ENCODE data around the gene AMY2B.

DNA sequence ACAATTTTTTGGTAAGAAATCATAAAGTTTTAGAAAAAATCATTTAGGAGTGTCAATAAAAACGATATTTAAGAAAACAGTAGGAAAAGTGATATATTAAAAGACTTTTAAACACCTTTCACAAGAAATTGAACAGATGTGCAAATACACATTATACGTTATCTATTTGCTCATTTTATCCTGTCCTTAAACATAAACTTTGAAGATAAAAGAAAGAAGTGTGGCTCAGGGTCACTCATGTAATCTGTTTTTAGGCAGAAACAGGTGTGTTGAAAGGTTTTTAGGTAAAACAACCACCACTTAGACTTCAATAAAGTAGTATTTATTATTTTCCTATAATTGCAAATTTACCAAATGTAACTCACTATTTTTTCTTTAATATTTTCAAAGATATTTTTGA is 13.1 kb downstream of the AMY2B start:
- TF ChIP-seq, protein P1, sequence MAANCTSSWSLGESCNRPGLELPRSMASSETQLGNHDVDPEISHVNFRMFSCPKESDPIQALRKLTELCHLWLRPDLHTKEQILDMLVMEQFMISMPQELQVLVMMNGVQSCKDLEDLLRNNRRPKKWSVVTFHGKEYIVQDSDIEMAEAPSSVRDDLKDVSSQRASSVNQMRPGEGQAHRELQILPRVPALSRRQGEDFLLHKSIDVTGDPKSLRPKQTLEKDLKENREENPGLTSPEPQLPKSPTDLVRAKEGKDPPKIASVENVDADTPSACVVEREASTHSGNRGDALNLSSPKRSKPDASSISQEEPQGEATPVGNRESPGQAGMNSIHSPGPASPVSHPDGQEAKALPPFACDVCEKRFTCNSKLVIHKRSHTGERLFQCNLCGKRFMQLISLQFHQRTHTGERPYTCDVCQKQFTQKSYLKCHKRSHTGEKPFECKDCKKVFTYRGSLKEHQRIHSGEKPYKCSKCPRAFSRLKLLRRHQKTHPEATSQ (CRISPR knock-in tag; IDR thresholded peaks at IDR 0.05; ENCODE audit: borderline replicate concordance): no peak
- TF ChIP-seq KLF15 (CRISPR knock-in tag; IDR thresholded peaks at IDR 0.05; ENCODE audit: borderline replicate concordance) (no peak), MXI1 (IDR thresholded peaks at IDR 0.05; ENCODE audit: borderline replicate concordance, low read depth, low read length) (no peak), POGZ (CRISPR knock-in tag; IDR thresholded peaks at IDR 0.05) (no peak), EP300 (IDR thresholded peaks at IDR 0.05; ENCODE audit: low read depth in 2 of 2, low read length in 2 of 2) (no peak), EP300 (CRISPR knock-in tag; IDR thresholded peaks at IDR 0.05; ENCODE audit: borderline replicate concordance) (no peak), IRX3 (CRISPR knock-in tag; IDR thresholded peaks at IDR 0.05; ENCODE audit: borderline replicate concordance, low read depth) (no peak), ZNF333 (CRISPR knock-in tag; IDR thresholded peaks at IDR 0.05; ENCODE audit: borderline replicate concordance) (no peak), MAFF (IDR thresholded peaks at IDR 0.05; ENCODE audit: low read depth, low read length) (no peak)
- TF ChIP-seq, protein P2, sequence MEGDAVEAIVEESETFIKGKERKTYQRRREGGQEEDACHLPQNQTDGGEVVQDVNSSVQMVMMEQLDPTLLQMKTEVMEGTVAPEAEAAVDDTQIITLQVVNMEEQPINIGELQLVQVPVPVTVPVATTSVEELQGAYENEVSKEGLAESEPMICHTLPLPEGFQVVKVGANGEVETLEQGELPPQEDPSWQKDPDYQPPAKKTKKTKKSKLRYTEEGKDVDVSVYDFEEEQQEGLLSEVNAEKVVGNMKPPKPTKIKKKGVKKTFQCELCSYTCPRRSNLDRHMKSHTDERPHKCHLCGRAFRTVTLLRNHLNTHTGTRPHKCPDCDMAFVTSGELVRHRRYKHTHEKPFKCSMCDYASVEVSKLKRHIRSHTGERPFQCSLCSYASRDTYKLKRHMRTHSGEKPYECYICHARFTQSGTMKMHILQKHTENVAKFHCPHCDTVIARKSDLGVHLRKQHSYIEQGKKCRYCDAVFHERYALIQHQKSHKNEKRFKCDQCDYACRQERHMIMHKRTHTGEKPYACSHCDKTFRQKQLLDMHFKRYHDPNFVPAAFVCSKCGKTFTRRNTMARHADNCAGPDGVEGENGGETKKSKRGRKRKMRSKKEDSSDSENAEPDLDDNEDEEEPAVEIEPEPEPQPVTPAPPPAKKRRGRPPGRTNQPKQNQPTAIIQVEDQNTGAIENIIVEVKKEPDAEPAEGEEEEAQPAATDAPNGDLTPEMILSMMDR (CRISPR knock-in tag; IDR thresholded peaks at IDR 0.05): no peak
- TF ChIP-seq, protein P3, sequence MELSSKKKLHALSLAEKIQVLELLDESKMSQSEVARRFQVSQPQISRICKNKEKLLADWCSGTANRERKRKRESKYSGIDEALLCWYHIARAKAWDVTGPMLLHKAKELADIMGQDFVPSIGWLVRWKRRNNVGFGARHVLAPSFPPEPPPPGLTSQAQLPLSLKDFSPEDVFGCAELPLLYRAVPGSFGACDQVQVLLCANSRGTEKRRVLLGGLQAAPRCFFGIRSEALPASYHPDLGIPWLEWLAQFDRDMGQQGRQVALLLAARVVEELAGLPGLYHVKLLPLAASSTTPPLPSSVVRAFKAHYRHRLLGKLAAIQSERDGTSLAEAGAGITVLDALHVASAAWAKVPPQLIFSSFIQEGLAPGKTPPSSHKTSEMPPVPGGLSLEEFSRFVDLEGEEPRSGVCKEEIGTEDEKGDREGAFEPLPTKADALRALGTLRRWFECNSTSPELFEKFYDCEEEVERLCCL (CRISPR knock-in tag; IDR thresholded peaks at IDR 0.05; ENCODE audit: borderline replicate concordance): no peak

All from HepG2 (cell line).